GM12878 (cell line): ENCODE data around the gene C2CD4D. TPM values are rescaled to one million over a fixed set of nuclear protein-coding genes. Genes with fewer than 3 reads are reported as not detected.

ENCODE experiments used
- ATAC-seq: fragments of 200-7000 bp; cut with Tn5 transposase; 3 replicates; pipeline ENCODE4 v1.9.1; 2020; ENCODE audit warnings: mild to moderate bottlenecking, moderate library complexity
- BruUV-seq: library from RNA; stranded (reverse); fragments of 400-500 nt; replicated peaks from 2 replicates; lab custom pipeline; 2021; lab: Mats Ljungman, UMichigan
- CTCF ChIA-PET: fragments of 300-600 bp; sonication (Branson Sonifier 250); formaldehyde crosslinking; extraction: SDS; loops from one replicate; lab custom pipeline; 2021; ENCODE audit warnings: inconsistent platforms; lab: Yijun Ruan, JAX
- POLR2A ChIA-PET: fragments of 350-600 bp; formaldehyde crosslinking; extraction: SDS; loops from one replicate; lab custom pipeline; 2021; ENCODE audit warnings: inconsistent platforms; lab: Charles Lee
- RAD21 ChIA-PET: fragments of 300-600 bp; sonication (Branson Sonifier 250); formaldehyde crosslinking; loops from one replicate; lab custom pipeline; 2023; ENCODE audit warnings: antibody characterized with exemption; ENCODE audit not compliant: unreplicated experiment; lab: Charles Lee
- SMC1A ChIA-PET: fragments of 300-600 bp; sonication (Branson Sonifier 250); formaldehyde crosslinking; loops from one replicate; lab custom pipeline; 2023; ENCODE audit not compliant: unreplicated experiment, uncharacterized antibody; lab: Charles Lee
- DNase-seq: peaks from one replicate; pipeline ENCODE4 v3.0.0-alpha.2; 2011; ENCODE audit warnings: low read depth, low spot score
- FAIRE-seq: peaks from 3 replicates; lab custom pipeline; 2011; peaks lifted over from hg19 to GRCh38; lab: Jason Lieb, UNC
- H2AFZ ChIP-seq: 2 replicates; pipeline ENCODE4 v1.6.0; 2011; ENCODE audit warnings: low read depth, low read length, control low read depth; ENCODE audit not compliant: control insufficient read depth
- H3K27ac ChIP-seq: 2 replicates; pipeline ENCODE4 v1.5.1; 2011; ENCODE audit warnings: control low read depth; ENCODE audit not compliant: control insufficient read depth, insufficient read depth
- H3K27me3 ChIP-seq, 2 experiments: replicated peaks in 1 of 2; 2 replicates each; pipeline versions ENCODE4 v1.6.0 to v1.6.1; 2011; ENCODE audit warnings: low read length in 1 of 2; ENCODE audit not compliant: control insufficient read depth in 2 of 2, insufficient read depth in 2 of 2
- H3K36me3 ChIP-seq, 2 experiments: 2 replicates each; pipeline ENCODE4 v1.5.1; 2011; ENCODE audit warnings: low read length in 1 of 2; ENCODE audit not compliant: control insufficient read depth in 2 of 2, insufficient read depth in 2 of 2
- H3K4me1 ChIP-seq: 2 replicates; pipeline ENCODE4 v1.6.1; 2011; ENCODE audit warnings: mild to moderate bottlenecking, low read length, moderate library complexity, mixed read lengths; ENCODE audit not compliant: control insufficient read depth, insufficient read depth
- H3K4me2 ChIP-seq: 2 replicates; pipeline ENCODE4 v1.6.0; 2011; ENCODE audit warnings: control low read depth; ENCODE audit not compliant: control insufficient read depth, insufficient read depth
- H3K4me3 ChIP-seq: fragments of 200-600 bp; sonication (generic); 2 replicates; pipeline ENCODE4 v1.5.1; 2016
- H3K79me2 ChIP-seq: 2 replicates; pipeline ENCODE4 v1.6.0; 2011; ENCODE audit warnings: low read length; ENCODE audit not compliant: control insufficient read depth, insufficient read depth
- H3K9ac ChIP-seq: 2 replicates; pipeline ENCODE4 v1.8.0; 2011; ENCODE audit warnings: low read length, control low read depth, mixed read lengths; ENCODE audit not compliant: control insufficient read depth, insufficient read depth
- H3K9me3 ChIP-seq: replicated peaks from 3 replicates; pipeline ENCODE4 v1.5.1; 2011; ENCODE audit warnings: mild to moderate bottlenecking, low read length; ENCODE audit not compliant: control insufficient read depth, insufficient read depth
- H4K20me1 ChIP-seq: 2 replicates; pipeline ENCODE4 v1.6.0; 2011; ENCODE audit not compliant: control insufficient read depth, insufficient read depth
- CHD2 ChIP-seq: IDR thresholded peaks from 2 replicates; pipeline ENCODE4 v1.6.1; 2011; ENCODE audit warnings: low read depth, low read length, improper control_type of control experiment, borderline replicate concordance
- EED ChIP-seq: sonication (generic); IDR thresholded peaks from 2 replicates; pipeline ENCODE4 v1.6.1; 2016; ENCODE audit warnings: antibody characterized with exemption, low read depth
- EGR1 ChIP-seq, 2 experiments: IDR thresholded peaks; 1 replicate in 1 of 2; 2 replicates in 1 of 2; pipeline ENCODE4 v1.6.1; 2011 to 2012; ENCODE audit warnings: low read depth in 2 of 2, low read length in 2 of 2, borderline replicate concordance in 1 of 2, mild to moderate bottlenecking in 1 of 2, moderate library complexity in 1 of 2
- FOXM1 ChIP-seq: IDR thresholded peaks from 2 replicates; pipeline ENCODE4 v1.6.1; 2012; ENCODE audit warnings: low read depth, mild to moderate bottlenecking, inconsistent platforms, low read length, moderate library complexity
- LARP7 ChIP-seq: fragments of 450-650 bp; IDR thresholded peaks from 2 replicates; pipeline ENCODE4 v1.6.1; 2017; ENCODE audit warnings: mild to moderate bottlenecking
- MXI1 ChIP-seq: fragments of 150-350 bp; IDR thresholded peaks from 2 replicates; pipeline ENCODE4 v1.6.1; 2011; ENCODE audit warnings: low read depth, mild to moderate bottlenecking, inconsistent platforms, low read length, improper control_type of control experiment
- NRF1 ChIP-seq: conservative IDR thresholded peaks from 2 replicates; pipeline ENCODE4 v1.6.1; 2011; ENCODE audit warnings: mild to moderate bottlenecking, low read depth, low read length, improper control_type of control experiment
- POLR2AphosphoS2 ChIP-seq: IDR thresholded peaks from 2 replicates; pipeline ENCODE4 v1.6.1; 2011; ENCODE audit warnings: low read depth, mild to moderate bottlenecking, low read length, improper control_type of control experiment, moderate library complexity
- POLR2AphosphoS5 ChIP-seq: IDR thresholded peaks from 2 replicates; pipeline ENCODE4 v1.6.1; 2011; ENCODE audit warnings: mild to moderate bottlenecking, low read length, inconsistent platforms
- SMARCA5 ChIP-seq: fragments of 450-650 bp; IDR thresholded peaks from 2 replicates; pipeline ENCODE4 v1.6.1; 2017; ENCODE audit warnings: mild to moderate bottlenecking
- SREBF2 ChIP-seq: IDR thresholded peaks from 2 replicates; pipeline ENCODE4 v1.6.1; 2012; ENCODE audit warnings: mild to moderate bottlenecking, low read length
- YBX1 ChIP-seq: fragments of 450-650 bp; IDR thresholded peaks from 2 replicates; pipeline ENCODE4 v1.6.1; 2016; ENCODE audit warnings: antibody characterized with exemption
- ZZZ3 ChIP-seq: IDR thresholded peaks from 2 replicates; pipeline ENCODE4 v1.6.1; 2011; ENCODE audit warnings: low read depth; ENCODE audit not compliant: control insufficient read depth, insufficient read length
- WGBS: methylation state at CpG from one replicate; pipeline ENCODE4 v1.1.6; 2016; ENCODE audit warnings: low lambda C conversion rate; ENCODE audit not compliant: insufficient replicate concordance, insufficient coverage; ENCODE audit errors: missing lambda C conversion rate; 5-methylcytosine and 5-hydroxymethylcytosine counted together
- in situ Hi-C: fragments of 300-500 bp; cut with MboI; formaldehyde crosslinking; loops from 9 replicates; pipeline ENCODE4 v1.14.3; 2018; ENCODE audit warnings: mixed read lengths
- intact Hi-C: fragments of 100-400 bp; cut with micrococcal nuclease; formaldehyde crosslinking; loops from one replicate; pipeline ENCODE4 v1.14.2; 2022; ENCODE audit not compliant: unreplicated experiment
- polyA plus RNA-seq, 11 experiments: library from polyadenylated mRNA; depleted of rRNA in 4 of 11; unstranded in 6 of 11; stranded (reverse) in 5 of 11; fragments of >200 nt; fragmentation: Nextera tagmentation in 4 of 11; fragmentation: Illumina TruSeq in 1 of 11; extraction: Ambion mirVana in 4 of 11; extraction: Trizol in 1 of 11; gene quantifications; 1 replicate in 1 of 11; 2 replicates in 10 of 11; pipeline versions ENCODE4 v1.2.1 to v1.2.3, GENCODE V29; 2011 to 2016; ENCODE audit warnings: inconsistent platforms in 2 of 11, missing spikeins in 2 of 11, low read depth in 1 of 11
- total RNA-seq, 4 experiments: library from RNA; depleted of rRNA in 3 of 4; stranded (reverse); fragments of >200 nt in 3 of 4; fragmentation: Illumina TruSeq in 1 of 4; extraction: Trizol in 1 of 4; gene quantifications; 2 replicates each; pipeline versions ENCODE4 v1.2.1 to v1.2.3, GENCODE V29; 2013 to 2021
- TF ChIP-seq, protein P1 (sequence below): fragments of 150-350 bp; IDR thresholded peaks from 2 replicates; pipeline ENCODE4 v1.6.1; 2016; ENCODE audit warnings: low read depth, low read length
- TF ChIP-seq, protein P2 (sequence below): fragments of 450-650 bp; IDR thresholded peaks from 2 replicates; pipeline ENCODE4 v1.6.1; 2018; ENCODE audit warnings: mild to moderate bottlenecking, low read depth, moderate library complexity; ENCODE audit not compliant: partially characterized antibody

Gene C2CD4D
- total and polyA plus RNA-seq, 10 of the 15 experiments (the other 5 are each of a cell fraction or from before 2014, with no cell fraction given), result 0.03 to 0.67 (median 0.13) TPM; not detected in 4

DNA sequence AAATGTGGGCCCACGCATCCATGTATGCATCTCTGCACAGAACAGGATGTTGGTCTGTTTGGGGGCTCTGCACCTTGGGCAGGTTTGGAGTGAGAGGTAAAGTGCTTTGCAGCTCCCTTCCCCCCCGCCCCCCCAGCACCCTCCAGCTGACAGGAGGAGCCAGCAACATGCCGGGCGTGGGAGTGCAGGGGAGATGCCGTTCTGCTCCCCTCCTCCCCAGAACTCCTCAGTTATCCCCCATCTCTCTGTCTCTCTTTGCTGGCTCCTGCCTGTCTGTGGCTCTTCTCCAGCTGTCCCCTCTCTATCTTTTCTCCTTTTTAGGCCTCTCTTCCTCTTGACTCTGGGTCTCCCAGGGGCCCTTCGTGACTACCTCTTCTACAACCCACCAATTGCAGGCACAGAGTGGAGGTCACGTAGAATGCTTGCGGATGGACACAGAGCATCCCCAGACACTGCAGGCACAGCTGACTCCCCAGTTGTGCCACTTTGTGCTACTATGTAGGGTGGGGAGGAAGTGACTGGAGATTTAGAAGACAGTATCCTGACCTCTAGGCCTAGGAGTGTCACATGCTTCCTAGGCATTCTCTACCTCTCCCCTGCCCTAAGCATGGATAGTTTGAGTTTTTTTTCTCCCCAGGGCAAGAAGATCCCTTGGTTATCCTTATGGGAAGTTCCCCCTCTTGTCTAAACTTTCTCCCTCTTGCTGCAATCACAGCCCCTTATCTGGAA lies 6.3 kb downstream of the C2CD4D start:
- BruUV-seq, result no TSS peak
- H3K4me3 ChIP-seq, result no peak overlapping the region
- no peak overlapping the region for H3K4me2 ChIP-seq
- intact Hi-C loops, result loop anchor here (10.0 kb wide), 1 partner anchor 119 kb away; the partner anchor contains the start of gene CELF3
- TF ChIP-seq, protein P1, sequence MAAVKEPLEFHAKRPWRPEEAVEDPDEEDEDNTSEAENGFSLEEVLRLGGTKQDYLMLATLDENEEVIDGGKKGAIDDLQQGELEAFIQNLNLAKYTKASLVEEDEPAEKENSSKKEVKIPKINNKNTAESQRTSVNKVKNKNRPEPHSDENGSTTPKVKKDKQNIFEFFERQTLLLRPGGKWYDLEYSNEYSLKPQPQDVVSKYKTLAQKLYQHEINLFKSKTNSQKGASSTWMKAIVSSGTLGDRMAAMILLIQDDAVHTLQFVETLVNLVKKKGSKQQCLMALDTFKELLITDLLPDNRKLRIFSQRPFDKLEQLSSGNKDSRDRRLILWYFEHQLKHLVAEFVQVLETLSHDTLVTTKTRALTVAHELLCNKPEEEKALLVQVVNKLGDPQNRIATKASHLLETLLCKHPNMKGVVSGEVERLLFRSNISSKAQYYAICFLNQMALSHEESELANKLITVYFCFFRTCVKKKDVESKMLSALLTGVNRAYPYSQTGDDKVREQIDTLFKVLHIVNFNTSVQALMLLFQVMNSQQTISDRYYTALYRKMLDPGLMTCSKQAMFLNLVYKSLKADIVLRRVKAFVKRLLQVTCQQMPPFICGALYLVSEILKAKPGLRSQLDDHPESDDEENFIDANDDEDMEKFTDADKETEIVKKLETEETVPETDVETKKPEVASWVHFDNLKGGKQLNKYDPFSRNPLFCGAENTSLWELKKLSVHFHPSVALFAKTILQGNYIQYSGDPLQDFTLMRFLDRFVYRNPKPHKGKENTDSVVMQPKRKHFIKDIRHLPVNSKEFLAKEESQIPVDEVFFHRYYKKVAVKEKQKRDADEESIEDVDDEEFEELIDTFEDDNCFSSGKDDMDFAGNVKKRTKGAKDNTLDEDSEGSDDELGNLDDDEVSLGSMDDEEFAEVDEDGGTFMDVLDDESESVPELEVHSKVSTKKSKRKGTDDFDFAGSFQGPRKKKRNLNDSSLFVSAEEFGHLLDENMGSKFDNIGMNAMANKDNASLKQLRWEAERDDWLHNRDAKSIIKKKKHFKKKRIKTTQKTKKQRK, result no peak
- TF ChIP-seq POLR2AphosphoS5, result no peak
- TF ChIP-seq SREBF2, result no peak
- TF ChIP-seq YBX1, result no peak
- TF ChIP-seq CHD2, result no peak
- no peak for TF ChIP-seq EGR1 (IDR thresholded peaks at IDR 0.05; ENCODE audit: borderline replicate concordance in 1 of 2, low read depth in 2 of 2, low read length in 2 of 2)
- TF ChIP-seq, protein P2, sequence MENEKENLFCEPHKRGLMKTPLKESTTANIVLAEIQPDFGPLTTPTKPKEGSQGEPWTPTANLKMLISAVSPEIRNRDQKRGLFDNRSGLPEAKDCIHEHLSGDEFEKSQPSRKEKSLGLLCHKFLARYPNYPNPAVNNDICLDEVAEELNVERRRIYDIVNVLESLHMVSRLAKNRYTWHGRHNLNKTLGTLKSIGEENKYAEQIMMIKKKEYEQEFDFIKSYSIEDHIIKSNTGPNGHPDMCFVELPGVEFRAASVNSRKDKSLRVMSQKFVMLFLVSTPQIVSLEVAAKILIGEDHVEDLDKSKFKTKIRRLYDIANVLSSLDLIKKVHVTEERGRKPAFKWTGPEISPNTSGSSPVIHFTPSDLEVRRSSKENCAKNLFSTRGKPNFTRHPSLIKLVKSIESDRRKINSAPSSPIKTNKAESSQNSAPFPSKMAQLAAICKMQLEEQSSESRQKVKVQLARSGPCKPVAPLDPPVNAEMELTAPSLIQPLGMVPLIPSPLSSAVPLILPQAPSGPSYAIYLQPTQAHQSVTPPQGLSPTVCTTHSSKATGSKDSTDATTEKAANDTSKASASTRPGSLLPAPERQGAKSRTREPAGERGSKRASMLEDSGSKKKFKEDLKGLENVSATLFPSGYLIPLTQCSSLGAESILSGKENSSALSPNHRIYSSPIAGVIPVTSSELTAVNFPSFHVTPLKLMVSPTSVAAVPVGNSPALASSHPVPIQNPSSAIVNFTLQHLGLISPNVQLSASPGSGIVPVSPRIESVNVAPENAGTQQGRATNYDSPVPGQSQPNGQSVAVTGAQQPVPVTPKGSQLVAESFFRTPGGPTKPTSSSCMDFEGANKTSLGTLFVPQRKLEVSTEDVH, result no peak
- TF ChIP-seq FOXM1, result no peak
- no peak for TF ChIP-seq EED
- no peak for TF ChIP-seq SMARCA5
- TF ChIP-seq MXI1, result no peak
- TF ChIP-seq ZZZ3, result no peak
- TF ChIP-seq LARP7, result no peak
- TF ChIP-seq NRF1, result no peak
- no peak for TF ChIP-seq POLR2AphosphoS2
- ChIA-PET RAD21 (no interaction called here), SMC1A (no interaction called here), POLR2A (no interaction called here), CTCF (interaction anchor here (0.8 to 1.7 kb wide), 3 partner anchors 12 to 138 kb away, joined by 3 to 4 read pairs (median 3); no protein-coding TSS in a partner anchor)
- H4K20me1 ChIP-seq, result peaks cover 5% of the 10 kb centered on the region; the same call in 1 of the 2 replicates
- H3K27ac ChIP-seq, result no peak overlapping the region
- peaks cover 0 to 8% of the 10 kb centered on the region in 2 experiments for H3K27me3 ChIP-seq
- WGBS, result 51% methylated on average over 6 of the region's 8 CpGs
- H3K4me1 ChIP-seq, result peaks cover 5% of the 10 kb centered on the region
- ATAC-seq (no peak), FAIRE-seq (no peak), DNase-seq (no peak)
- no peak overlapping the region for H3K9ac ChIP-seq
- no peaks in the 10 kb centered on the region for H3K79me2 ChIP-seq
- in situ Hi-C loops, result loop anchor here (10.0 kb wide), 2 partner anchors 389 to 539 kb away; no protein-coding TSS in a partner anchor
- no peaks in the 10 kb centered on the region for H3K36me3 ChIP-seq
- no peaks in the 10 kb centered on the region for H3K9me3 ChIP-seq
- no peak overlapping the region for H2AFZ ChIP-seq
